ENCODE data around the gene WASHC4. TPM values are rescaled to one million over a fixed set of nuclear protein-coding genes. Genes with fewer than 3 reads are reported as not detected.

The WASHC4 gene
- total and polyA plus RNA-seq, 2 experiments from 2014 or later, result 75.7 to 83.0 TPM

DNA sequence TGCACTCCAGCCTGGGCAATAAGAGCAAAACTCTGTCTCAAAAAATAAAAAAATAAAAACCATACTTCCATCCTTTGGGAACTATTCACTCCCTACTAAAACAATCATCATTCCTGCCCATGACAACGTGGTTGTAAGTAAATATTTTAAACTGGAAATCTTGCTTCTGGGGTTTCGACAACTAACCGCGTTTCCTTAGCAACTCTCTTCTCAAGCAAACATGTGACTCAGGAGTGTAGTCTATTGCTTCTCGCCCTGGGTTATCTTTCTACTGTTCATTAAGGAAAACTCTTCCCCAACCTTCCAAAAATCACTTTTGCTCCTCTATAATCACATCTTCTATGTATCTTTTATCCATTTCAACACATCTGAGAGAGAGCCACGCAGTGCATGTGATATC, 106.6 kb downstream of the WASHC4 start:
- Mint-ChIP-seq H3K9me3 (no peaks in the 10 kb centered on the region), H3K36me3 (ENCODE audit: low read depth) (peaks cover 9% of the 10 kb centered on the region; the same call in 2 of the 3 replicates), H3K27ac (no peak overlapping the region), H3K27me3 (ENCODE audit: insufficient read depth, low read depth, poor library complexity) (no peaks in the 10 kb centered on the region), H3K4me3 (no peak overlapping the region), H3K4me1 (peaks cover 10% of the 10 kb centered on the region; the same call in 2 of the 3 replicates)
- H3K4me3 ChIP-seq, result no peak overlapping the region
- H3K36me3 ChIP-seq (ENCODE audit: insufficient read depth), result no peaks in the 10 kb centered on the region; the same call in 1 of the 2 replicates
- no peak for DNase-seq (ENCODE audit: low spot score)
- no peak for ATAC-seq
- no peaks in the 10 kb centered on the region for H3F3A ChIP-seq (replicated peaks; ENCODE audit: low read depth)
- no peaks in the 10 kb centered on the region; the same call in 1 of the 2 replicates for H3K9me2 ChIP-seq (ENCODE audit: insufficient read depth)
- H3K27me3 ChIP-seq (ENCODE audit: insufficient read depth), result no peaks in the 10 kb centered on the region
- H3K79me2 ChIP-seq (replicated peaks; ENCODE audit: insufficient read depth), result no peaks in the 10 kb centered on the region
- no peak overlapping the region for H2AFZ ChIP-seq
- H3K27ac ChIP-seq (ENCODE audit: low read depth), result no peak overlapping the region
- H4K20me1 ChIP-seq (replicated peaks; ENCODE audit: insufficient read depth), result no peaks in the 10 kb centered on the region; the same call in 1 of the 2 replicates
- H3K4me1 ChIP-seq (ENCODE audit: insufficient read depth), result no peaks in the 10 kb centered on the region
- no peak overlapping the region for H3K4me2 ChIP-seq
- TF ChIP-seq POLR2AphosphoS5 (IDR thresholded peaks at IDR 0.05; ENCODE audit: low read depth), result no peak
- no peak for TF ChIP-seq CREB1 (CRISPR knock-in tag; IDR thresholded peaks at IDR 0.05; ENCODE audit: low read depth)
- no peak for TF ChIP-seq EZH2 (IDR thresholded peaks at IDR 0.05; ENCODE audit: low read depth, unreplicated experiment)
- TF ChIP-seq, protein P1, sequence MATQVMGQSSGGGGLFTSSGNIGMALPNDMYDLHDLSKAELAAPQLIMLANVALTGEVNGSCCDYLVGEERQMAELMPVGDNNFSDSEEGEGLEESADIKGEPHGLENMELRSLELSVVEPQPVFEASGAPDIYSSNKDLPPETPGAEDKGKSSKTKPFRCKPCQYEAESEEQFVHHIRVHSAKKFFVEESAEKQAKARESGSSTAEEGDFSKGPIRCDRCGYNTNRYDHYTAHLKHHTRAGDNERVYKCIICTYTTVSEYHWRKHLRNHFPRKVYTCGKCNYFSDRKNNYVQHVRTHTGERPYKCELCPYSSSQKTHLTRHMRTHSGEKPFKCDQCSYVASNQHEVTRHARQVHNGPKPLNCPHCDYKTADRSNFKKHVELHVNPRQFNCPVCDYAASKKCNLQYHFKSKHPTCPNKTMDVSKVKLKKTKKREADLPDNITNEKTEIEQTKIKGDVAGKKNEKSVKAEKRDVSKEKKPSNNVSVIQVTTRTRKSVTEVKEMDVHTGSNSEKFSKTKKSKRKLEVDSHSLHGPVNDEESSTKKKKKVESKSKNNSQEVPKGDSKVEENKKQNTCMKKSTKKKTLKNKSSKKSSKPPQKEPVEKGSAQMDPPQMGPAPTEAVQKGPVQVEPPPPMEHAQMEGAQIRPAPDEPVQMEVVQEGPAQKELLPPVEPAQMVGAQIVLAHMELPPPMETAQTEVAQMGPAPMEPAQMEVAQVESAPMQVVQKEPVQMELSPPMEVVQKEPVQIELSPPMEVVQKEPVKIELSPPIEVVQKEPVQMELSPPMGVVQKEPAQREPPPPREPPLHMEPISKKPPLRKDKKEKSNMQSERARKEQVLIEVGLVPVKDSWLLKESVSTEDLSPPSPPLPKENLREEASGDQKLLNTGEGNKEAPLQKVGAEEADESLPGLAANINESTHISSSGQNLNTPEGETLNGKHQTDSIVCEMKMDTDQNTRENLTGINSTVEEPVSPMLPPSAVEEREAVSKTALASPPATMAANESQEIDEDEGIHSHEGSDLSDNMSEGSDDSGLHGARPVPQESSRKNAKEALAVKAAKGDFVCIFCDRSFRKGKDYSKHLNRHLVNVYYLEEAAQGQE (IDR thresholded peaks at IDR 0.05; ENCODE audit: unreplicated experiment), result no peak
- TF ChIP-seq ZNF114 (CRISPR knock-in tag; IDR thresholded peaks at IDR 0.05), result no peak
- TF ChIP-seq EZH2phosphoT487 (IDR thresholded peaks at IDR 0.05; ENCODE audit: unreplicated experiment), result no peak
- no peak for TF ChIP-seq ZNF331 (CRISPR knock-in tag; IDR thresholded peaks at IDR 0.05; ENCODE audit: low read depth)
- no peak for TF ChIP-seq NANOG (IDR thresholded peaks at IDR 0.05; ENCODE audit: borderline replicate concordance)
- TF ChIP-seq JUNB (IDR thresholded peaks at IDR 0.05; ENCODE audit: unreplicated experiment), result no peak
- no peak for TF ChIP-seq CTCF (conservative IDR thresholded peaks at IDR 0.05; ENCODE audit: low read depth in 2 of 2)

Measured in GM23338 (cell line).